Activated CD4-positive, alpha-beta T cell treated with anti-CD3 and anti-CD28 coated beads for 48 hours (primary cell): Measurements from ENCODE around the gene TMEM131L.
"Not testable (repeated sequence)": the region's sequence is repeated elsewhere in the genome, so short reads cannot be mapped to it uniquely, and the experiment has no call there.

Experiments
- DNase-seq: peaks from one replicate; pipeline ENCODE4 v3.0.0-alpha.2; 2020

The TMEM131L gene

GRCh38 chr4:153579872-153580271, 113.7 kb downstream of the TMEM131L start:
- no peak for DNase-seq

GRCh38 chr4:153582954-153583702, 117.0 kb downstream of the TMEM131L start:
- DNase-seq = no peak

- no peak for DNase-seq
Measured at GRCh38 chr4:153585026-153585425, 118.9 kb downstream of the TMEM131L start.

- DNase-seq = no peak
Measured at GRCh38 chr4:153589703-153590595, 123.8 kb downstream of the TMEM131L start.

GRCh38 chr4:153591441-153591840, 125.3 kb downstream of the TMEM131L start:
- DNase-seq = no peak

- DNase-seq = no peak
Measured at GRCh38 chr4:153592064-153592463, 125.9 kb downstream of the TMEM131L start.

- no peak for DNase-seq
Measured at GRCh38 chr4:153593161-153593560, 127.0 kb downstream of the TMEM131L start.

GRCh38 chr4:153594210-153594609, 128.1 kb downstream of the TMEM131L start:
- DNase-seq = no peak

GRCh38 chr4:153595894-153596601, 129.9 kb downstream of the TMEM131L start:
- no peak for DNase-seq

- DNase-seq = no peak
Measured at GRCh38 chr4:153602758-153603157, 136.6 kb downstream of the TMEM131L start.

GRCh38 chr4:153603258-153603657, 137.1 kb downstream of the TMEM131L start:
- peak; percentile 64 for DNase-seq

- DNase-seq = no peak
Measured at GRCh38 chr4:153603835-153604234, 137.7 kb downstream of the TMEM131L start.

- not testable (repeated sequence) for DNase-seq
Measured at GRCh38 chr4:153609070-153609469, 142.9 kb downstream of the TMEM131L start.

GRCh38 chr4:153610623-153611376, 144.6 kb downstream of the TMEM131L start:
- no peak for DNase-seq

- DNase-seq = no peak
Measured at GRCh38 chr4:153611679-153612078, 145.5 kb downstream of the TMEM131L start.

GRCh38 chr4:153612878-153613277, 146.7 kb downstream of the TMEM131L start:
- DNase-seq = no peak

- peak; percentile 74 for DNase-seq
Measured at GRCh38 chr4:153616006-153616555, 149.9 kb downstream of the TMEM131L start.

- DNase-seq = no peak
Measured at GRCh38 chr4:153618833-153619232, 152.7 kb downstream of the TMEM131L start.

GRCh38 chr4:153619811-153620210, 153.7 kb downstream of the TMEM131L start:
- DNase-seq = no peak

- no peak for DNase-seq
Measured at GRCh38 chr4:153620352-153620751, 154.2 kb downstream of the TMEM131L start.

GRCh38 chr4:153622093-153622492, 155.9 kb downstream of the TMEM131L start:
- DNase-seq = no peak

GRCh38 chr4:153622778-153623240, 156.6 kb downstream of the TMEM131L start:
- no peak for DNase-seq
